Testis (tissue), 3 donors: ENCODE measurements around the gene F11. TPM values are rescaled to one million over a fixed set of nuclear protein-coding genes. Genes with fewer than 3 reads are reported as not detected.
"Not testable (repeated sequence)": the region's sequence is repeated elsewhere in the genome, so short reads cannot be mapped to it uniquely, and the experiment has no call there.

Experiments
- DNase-seq: peaks from one replicate; pipeline ENCODE4 v3.0.0-alpha.2; 2019
- H3K27ac ChIP-seq, 2 donors: fragments of 200-600 bp; sonication (generic); one replicate each; pipeline ENCODE4 v1.5.1; 2019
- H3K27me3 ChIP-seq: fragments of 200-600 bp; sonication (generic); one replicate; pipeline ENCODE4 v1.5.1; 2019
- H3K36me3 ChIP-seq: fragments of 200-600 bp; sonication (generic); one replicate; pipeline ENCODE4 v1.5.1; 2017; ENCODE audit warnings: low read depth; ENCODE audit errors: missing control alignments
- H3K4me1 ChIP-seq: fragments of 200-600 bp; sonication (generic); one replicate; pipeline ENCODE4 v1.5.1; 2019
- H3K4me3 ChIP-seq, 2 donors: fragments of 200-600 bp; sonication (generic); one replicate each; pipeline ENCODE4 v1.5.1; 2017 to 2019
- H3K9me3 ChIP-seq: fragments of 200-600 bp; sonication (generic); one replicate; pipeline ENCODE4 v1.5.1; 2017
- POLR2A ChIP-seq: fragments of 450-650 bp; IDR thresholded peaks from one replicate; pipeline ENCODE4 v1.6.1; 2017; ENCODE audit warnings: antibody characterized with exemption, mild to moderate bottlenecking, moderate library complexity
- WGBS, 2 donors: methylation state at CpG; one replicate each; pipeline ENCODE4 v1.1.5; 2018; 5-methylcytosine and 5-hydroxymethylcytosine counted together
- intact Hi-C: fragments of 100-400 bp; cut with DNase I; formaldehyde crosslinking; loops from one replicate; pipeline ENCODE4 v1.15.1; 2023; ENCODE audit warnings: low total_unique reads
- polyA plus RNA-seq: library from polyadenylated mRNA; stranded (reverse); fragments of 350-450 nt; fragmentation: Illumina TruSeq; extraction: RNeasy Lipid Tissue Mini Kit (QIAGEN cat#74804); gene quantifications from one replicate; pipeline ENCODE4 v1.2.3, GENCODE V29; 2014; ENCODE audit warnings: low read depth, low replicate concordance; ENCODE audit not compliant: insufficient read depth
- total RNA-seq, 2 donors: library from RNA; depleted of rRNA; stranded (reverse); fragments of >200 nt; gene quantifications; one replicate each; pipeline ENCODE4 v1.2.3, GENCODE V29; 2016
- TF ChIP-seq, protein P1 (sequence below), 3 experiments: fragments of 450-650 bp in 2 of 3; fragments of 200-600 bp in 1 of 3; sonication (generic) in 1 of 3; IDR thresholded peaks; one replicate each; pipeline ENCODE4 v1.5.1; 2016 to 2019; ENCODE audit warnings: antibody characterized with exemption in 3 of 3, mild to moderate bottlenecking in 2 of 3, moderate library complexity in 1 of 3

The F11 gene
- total and polyA plus RNA-seq, 3 donors from 2014 or later = 0.19 TPM; not detected in 2

DNA sequence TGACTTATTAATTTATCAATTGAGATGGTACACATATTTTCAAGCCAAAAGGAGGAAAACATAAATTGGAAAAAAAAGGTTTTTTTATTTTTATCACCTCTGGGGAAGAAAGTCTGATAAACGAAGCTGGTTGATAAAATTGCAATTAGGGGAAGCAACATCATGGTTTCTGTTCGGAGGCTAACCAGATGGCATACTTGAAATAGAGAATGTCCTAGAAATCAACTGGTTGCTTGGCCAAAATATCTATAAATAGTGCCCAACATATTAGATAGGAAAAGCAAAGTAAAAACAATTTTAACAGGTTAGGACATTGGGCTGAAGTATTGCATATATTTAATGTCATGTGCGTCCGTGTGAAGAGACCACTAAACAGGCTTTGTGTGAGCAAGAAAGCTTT lies 24.4 kb upstream of the F11 start:
- 85 to 89% methylated on average over 4 of the region's 4 CpGs for WGBS, 2 donors
- no peak for DNase-seq
- Histone ChIP-seq H3K27me3 (no peaks in the 10 kb centered on the region), H3K4me1 (no peaks in the 10 kb centered on the region), H3K4me3 (no peak overlapping the region), H3K9me3 (no peaks in the 10 kb centered on the region), H3K36me3 (no peaks in the 10 kb centered on the region), H3K27ac (no peak overlapping the region)
- intact Hi-C loops = no loop called here
- TF ChIP-seq, protein P1, sequence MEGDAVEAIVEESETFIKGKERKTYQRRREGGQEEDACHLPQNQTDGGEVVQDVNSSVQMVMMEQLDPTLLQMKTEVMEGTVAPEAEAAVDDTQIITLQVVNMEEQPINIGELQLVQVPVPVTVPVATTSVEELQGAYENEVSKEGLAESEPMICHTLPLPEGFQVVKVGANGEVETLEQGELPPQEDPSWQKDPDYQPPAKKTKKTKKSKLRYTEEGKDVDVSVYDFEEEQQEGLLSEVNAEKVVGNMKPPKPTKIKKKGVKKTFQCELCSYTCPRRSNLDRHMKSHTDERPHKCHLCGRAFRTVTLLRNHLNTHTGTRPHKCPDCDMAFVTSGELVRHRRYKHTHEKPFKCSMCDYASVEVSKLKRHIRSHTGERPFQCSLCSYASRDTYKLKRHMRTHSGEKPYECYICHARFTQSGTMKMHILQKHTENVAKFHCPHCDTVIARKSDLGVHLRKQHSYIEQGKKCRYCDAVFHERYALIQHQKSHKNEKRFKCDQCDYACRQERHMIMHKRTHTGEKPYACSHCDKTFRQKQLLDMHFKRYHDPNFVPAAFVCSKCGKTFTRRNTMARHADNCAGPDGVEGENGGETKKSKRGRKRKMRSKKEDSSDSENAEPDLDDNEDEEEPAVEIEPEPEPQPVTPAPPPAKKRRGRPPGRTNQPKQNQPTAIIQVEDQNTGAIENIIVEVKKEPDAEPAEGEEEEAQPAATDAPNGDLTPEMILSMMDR (IDR thresholded peaks at IDR 0.05) = no peak
- TF ChIP-seq POLR2A = no peak

DNA sequence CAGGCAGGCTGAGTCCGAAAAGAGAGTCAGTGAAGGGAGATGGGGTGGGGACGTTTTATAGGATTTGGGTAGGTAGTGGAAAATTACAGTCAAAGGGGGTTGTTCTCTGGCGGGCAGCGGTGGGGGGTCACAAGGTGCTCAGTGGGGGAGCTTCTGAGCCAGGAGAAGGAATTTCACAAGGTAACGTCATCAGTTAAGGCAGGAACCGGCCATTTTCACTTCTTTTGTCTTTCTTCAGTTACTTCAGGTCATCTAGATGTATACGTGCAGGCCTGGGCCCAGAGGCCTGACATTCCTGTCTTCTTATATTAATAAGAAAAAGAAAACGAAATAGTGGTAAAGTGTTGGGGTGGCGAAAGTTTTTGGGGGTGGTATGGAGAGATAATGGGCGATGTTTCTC lies 24.0 kb upstream of the F11 start:
- H3K4me3 ChIP-seq, intact Hi-C loops, H3K9me3 ChIP-seq, H3K36me3 ChIP-seq, H3K4me1 ChIP-seq, H3K27ac ChIP-seq, H3K27me3 ChIP-seq, DNase-seq: not testable (repeated sequence)
- 72 to 93% methylated on average over 10 of the region's 10 CpGs for WGBS, 2 donors

DNA sequence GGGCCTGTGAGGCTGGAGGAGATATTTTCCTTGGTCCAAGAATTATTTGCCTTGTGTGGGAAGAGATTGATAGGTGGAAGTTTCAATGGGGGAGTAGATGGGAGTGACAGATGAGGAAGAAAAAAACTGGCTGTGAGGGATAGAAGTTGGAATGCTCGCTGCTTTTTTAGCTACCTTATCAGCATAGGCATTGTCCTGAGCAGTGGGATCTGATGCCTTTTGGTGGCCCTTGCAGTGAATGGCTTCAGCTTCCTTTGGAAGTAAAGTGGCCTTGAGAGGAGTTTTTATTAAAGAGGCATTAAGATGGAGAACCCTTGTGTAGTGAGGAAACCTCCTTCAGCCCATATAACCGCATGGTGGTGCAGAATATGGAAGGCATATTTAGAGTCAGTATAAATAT lies 22.7 kb upstream of the F11 start:
- no peak for DNase-seq
- intact Hi-C loops = no loop called here
- H3K4me1 ChIP-seq = no peaks in the 10 kb centered on the region
- 81 to 83% methylated on average over 2 of the region's 2 CpGs for WGBS, 2 donors
- no peak overlapping the region for H3K27ac ChIP-seq
- TF ChIP-seq POLR2A = no peak
- TF ChIP-seq, protein P1 (IDR thresholded peaks at IDR 0.05) = no peak
- no peaks in the 10 kb centered on the region for H3K27me3 ChIP-seq
- H3K4me3 ChIP-seq = no peak overlapping the region
- H3K9me3 ChIP-seq = no peaks in the 10 kb centered on the region
- H3K36me3 ChIP-seq = no peaks in the 10 kb centered on the region

DNA sequence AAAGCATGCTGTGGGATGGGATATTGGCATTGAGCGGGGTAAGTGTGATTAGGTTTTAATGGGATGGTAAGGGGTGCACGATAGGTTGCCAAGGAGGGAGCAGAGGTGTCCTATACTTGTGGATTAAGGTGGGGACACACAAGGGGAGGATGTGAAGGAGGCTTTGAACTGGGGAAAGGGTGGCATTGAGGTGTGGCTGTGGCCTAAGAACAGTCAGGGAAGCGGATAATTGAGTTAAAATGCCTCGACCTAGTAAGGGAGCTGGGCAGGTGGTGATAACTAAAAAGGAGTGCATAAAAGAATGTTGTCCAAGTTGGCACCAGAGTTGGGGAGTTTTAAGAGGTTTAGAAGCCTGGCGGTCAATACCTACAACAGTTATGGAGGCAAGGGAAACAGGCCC lies 21.2 kb upstream of the F11 start:
- H3K9me3 ChIP-seq = no peaks in the 10 kb centered on the region
- H3K27ac ChIP-seq = no peak overlapping the region
- no peak overlapping the region for H3K4me3 ChIP-seq
- no peaks in the 10 kb centered on the region for H3K4me1 ChIP-seq
- DNase-seq = no peak
- no peaks in the 10 kb centered on the region for H3K27me3 ChIP-seq
- WGBS, 2 donors = 86 to 92% methylated on average over 5 of the region's 5 CpGs
- H3K36me3 ChIP-seq = no peaks in the 10 kb centered on the region
- intact Hi-C loops = no loop called here
- TF ChIP-seq, protein P1 (IDR thresholded peaks at IDR 0.05) = no peak
- TF ChIP-seq POLR2A = no peak

DNA sequence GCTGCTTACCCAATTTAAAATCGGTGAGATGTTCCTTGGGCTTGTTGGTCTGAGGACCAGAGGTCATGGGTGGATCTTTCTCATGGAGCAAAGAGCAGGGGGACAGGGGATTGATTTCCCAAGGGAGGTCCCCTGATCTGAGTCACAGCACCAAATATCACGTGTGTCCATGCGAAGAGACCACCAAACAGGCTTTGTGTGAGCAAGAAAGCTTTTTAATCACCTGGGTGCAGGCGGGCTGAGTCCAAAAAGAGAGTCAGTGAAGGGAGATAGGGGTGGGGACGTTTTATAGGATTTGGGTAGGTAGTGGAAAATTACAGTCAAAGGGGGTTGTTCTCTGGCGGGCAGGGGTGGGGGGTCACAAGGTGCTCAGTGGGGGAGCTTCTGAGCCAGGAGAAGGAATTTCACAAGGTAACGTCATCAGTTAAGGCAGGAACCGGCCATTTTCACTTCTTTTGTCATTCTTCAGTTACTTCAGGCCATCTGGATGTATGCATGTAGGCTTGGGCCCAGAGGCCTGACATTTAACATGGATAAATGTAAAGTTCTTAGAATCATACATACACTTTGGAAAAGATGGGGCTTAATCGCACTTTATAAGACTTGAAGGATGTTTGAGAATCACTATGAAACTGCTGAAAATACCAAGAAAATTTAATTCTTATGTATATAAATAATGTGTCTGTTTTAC lies 18.8 kb upstream of the F11 start:
- H3K4me3 ChIP-seq, H3K4me1 ChIP-seq, DNase-seq, H3K36me3 ChIP-seq, H3K27ac ChIP-seq, intact Hi-C loops, H3K9me3 ChIP-seq, H3K27me3 ChIP-seq: not testable (repeated sequence)
- WGBS, 2 donors = 92 to 94% methylated on average over 9 of the region's 9 CpGs

DNA sequence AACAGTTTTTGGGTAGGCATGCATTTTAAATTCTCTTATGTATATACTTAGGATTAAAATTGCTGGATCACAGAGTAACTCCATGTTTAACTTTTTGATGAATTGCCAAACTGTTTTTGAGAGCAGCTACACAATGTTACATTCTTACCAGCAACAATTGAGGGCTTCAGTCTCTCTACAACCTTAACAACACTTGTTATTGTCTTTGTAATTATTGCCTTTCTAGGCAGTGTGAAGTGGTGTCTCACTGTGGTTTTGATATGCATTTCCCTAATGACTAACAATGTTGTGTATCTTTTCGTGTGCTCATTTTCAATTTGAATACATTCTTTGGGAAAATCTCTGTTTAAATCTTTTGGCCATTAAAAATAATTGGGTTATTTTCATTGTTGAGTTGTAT lies 17.3 kb upstream of the F11 start:
- WGBS, 2 donors = 64 to 68% methylated on average over 1 of the region's 1 CpG
- H3K4me3 ChIP-seq = no peak overlapping the region
- H3K27ac ChIP-seq = no peak overlapping the region
- intact Hi-C loops = no loop called here
- no peaks in the 10 kb centered on the region for H3K27me3 ChIP-seq
- H3K9me3 ChIP-seq = no peaks in the 10 kb centered on the region
- H3K4me1 ChIP-seq = no peaks in the 10 kb centered on the region
- DNase-seq = no peak
- no peaks in the 10 kb centered on the region for H3K36me3 ChIP-seq
- TF ChIP-seq, protein P1 (IDR thresholded peaks at IDR 0.05) = no peak
- TF ChIP-seq POLR2A = no peak
